NB4 (cell line): ENCODE results near the gene DAB1.

Source experiments
- DNase-seq: peaks from one replicate; pipeline ENCODE4 v3.0.0; 2010; ENCODE audit warnings: low read depth
- H3K4me3 ChIP-seq: one replicate; pipeline ENCODE4 v1.5.1; 2011; ENCODE audit warnings: mild to moderate bottlenecking, low read depth, low read length, moderate library complexity
- MYC ChIP-seq: IDR thresholded peaks from 2 replicates; pipeline ENCODE4 v1.6.1; 2011; ENCODE audit warnings: low read depth, low read length
- POLR2A ChIP-seq: IDR thresholded peaks from 2 replicates; pipeline ENCODE4 v1.6.1; 2011; ENCODE audit warnings: mild to moderate bottlenecking; ENCODE audit not compliant: insufficient read length; ENCODE audit errors: extremely low read depth
- TF ChIP-seq, protein P1 (sequence below): IDR thresholded peaks from 2 replicates; pipeline ENCODE4 v1.6.1; 2011; ENCODE audit warnings: low read depth, low read length
- TF ChIP-seq, protein P2 (sequence below): IDR thresholded peaks from one replicate; pipeline ENCODE4 v1.5.1; 2012; ENCODE audit warnings: low read depth, low read length

The DAB1 gene

DNA sequence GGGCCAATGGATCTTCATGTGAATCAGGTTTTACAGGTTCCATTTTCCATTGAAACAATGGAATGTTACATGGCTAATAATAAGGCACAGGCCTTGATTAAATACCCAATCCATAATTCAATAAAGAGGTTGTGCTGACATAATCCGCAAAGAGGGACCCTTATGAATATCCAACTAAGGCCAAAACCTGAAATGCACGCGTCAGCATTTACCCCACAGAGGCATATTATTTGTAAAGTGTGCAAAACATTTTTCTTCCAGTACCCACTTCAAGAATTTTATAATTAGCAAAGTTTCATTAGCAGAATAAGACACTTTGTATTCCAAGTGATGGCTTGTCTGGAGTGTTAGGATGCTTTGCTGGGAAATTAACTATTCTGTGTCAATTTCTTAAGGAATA lies 237.4 kb downstream of the DAB1 start:
- H3K4me3 ChIP-seq: no peak overlapping the region
- no peak for DNase-seq
- TF ChIP-seq, protein P1, sequence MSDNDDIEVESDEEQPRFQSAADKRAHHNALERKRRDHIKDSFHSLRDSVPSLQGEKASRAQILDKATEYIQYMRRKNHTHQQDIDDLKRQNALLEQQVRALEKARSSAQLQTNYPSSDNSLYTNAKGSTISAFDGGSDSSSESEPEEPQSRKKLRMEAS: no peak
- TF ChIP-seq MYC (no peak), POLR2A (no peak)
- TF ChIP-seq, protein P2, sequence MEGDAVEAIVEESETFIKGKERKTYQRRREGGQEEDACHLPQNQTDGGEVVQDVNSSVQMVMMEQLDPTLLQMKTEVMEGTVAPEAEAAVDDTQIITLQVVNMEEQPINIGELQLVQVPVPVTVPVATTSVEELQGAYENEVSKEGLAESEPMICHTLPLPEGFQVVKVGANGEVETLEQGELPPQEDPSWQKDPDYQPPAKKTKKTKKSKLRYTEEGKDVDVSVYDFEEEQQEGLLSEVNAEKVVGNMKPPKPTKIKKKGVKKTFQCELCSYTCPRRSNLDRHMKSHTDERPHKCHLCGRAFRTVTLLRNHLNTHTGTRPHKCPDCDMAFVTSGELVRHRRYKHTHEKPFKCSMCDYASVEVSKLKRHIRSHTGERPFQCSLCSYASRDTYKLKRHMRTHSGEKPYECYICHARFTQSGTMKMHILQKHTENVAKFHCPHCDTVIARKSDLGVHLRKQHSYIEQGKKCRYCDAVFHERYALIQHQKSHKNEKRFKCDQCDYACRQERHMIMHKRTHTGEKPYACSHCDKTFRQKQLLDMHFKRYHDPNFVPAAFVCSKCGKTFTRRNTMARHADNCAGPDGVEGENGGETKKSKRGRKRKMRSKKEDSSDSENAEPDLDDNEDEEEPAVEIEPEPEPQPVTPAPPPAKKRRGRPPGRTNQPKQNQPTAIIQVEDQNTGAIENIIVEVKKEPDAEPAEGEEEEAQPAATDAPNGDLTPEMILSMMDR: no peak

DNA sequence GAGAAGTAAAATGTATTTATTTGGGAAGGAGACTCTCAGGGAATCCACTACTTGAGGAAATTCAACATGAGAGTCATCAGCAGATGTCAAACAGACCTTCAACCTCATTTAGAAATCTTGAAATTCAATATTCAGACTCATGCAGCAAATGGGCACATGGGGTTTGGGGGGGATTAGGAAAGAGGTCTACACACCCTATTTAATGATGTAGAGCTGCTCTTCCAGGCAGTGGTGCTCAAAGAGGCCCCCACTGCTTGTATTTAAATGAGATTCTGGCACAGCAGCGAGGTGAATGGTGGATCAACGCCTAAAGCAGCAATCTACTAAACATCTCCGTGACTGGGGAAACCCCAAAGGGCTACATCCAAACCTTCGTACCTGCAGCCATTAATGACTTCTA lies 244.9 kb downstream of the DAB1 start:
- DNase-seq: no peak
- TF ChIP-seq POLR2A (no peak), MYC (no peak)
- TF ChIP-seq, protein P2: no peak
- TF ChIP-seq, protein P1: no peak
- H3K4me3 ChIP-seq: no peak overlapping the region

DNA sequence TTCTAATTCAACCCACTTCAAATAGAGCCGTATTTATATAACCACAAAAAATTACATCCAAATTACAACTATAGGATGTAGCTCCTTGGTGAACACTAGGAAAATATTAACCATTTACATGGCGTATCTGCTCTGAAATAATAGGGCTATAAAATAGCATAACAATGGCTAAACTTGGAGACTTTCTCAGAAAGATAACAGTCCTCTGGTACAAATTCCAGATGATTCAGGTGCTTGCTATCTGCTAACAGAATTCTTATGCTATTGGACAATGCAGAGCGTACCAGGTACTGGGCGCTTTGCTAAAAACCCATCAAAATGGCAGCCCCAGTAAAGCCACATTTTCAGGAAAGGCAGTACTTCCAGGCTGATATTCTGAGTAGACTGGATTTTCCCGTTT lies 248.4 kb downstream of the DAB1 start:
- no peak overlapping the region for H3K4me3 ChIP-seq
- TF ChIP-seq, protein P2: no peak
- TF ChIP-seq POLR2A (no peak), MYC (no peak)
- TF ChIP-seq, protein P1: no peak
- DNase-seq: no peak

DNA sequence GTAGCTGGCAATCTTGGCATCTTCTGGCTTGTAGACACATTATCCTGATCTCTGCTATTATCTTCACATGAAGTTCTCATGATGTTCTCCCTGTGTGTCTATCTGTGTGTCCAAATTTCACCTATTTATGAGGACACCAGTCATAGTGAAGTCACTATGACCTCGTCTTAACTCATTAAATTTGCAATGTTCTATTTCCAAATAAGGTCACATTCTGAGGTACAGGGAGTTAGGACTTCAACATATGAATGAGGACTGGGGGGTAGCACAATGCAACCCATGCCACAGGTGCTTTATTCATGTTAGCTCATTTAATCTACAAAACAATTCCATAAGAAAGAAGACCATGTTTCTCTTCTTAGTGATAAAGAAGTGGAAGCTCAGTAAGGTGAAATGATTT lies 251.8 kb downstream of the DAB1 start:
- H3K4me3 ChIP-seq: no peak overlapping the region
- TF ChIP-seq POLR2A (no peak), MYC (no peak)
- TF ChIP-seq, protein P2: no peak
- TF ChIP-seq, protein P1: no peak
- no peak for DNase-seq

DNA sequence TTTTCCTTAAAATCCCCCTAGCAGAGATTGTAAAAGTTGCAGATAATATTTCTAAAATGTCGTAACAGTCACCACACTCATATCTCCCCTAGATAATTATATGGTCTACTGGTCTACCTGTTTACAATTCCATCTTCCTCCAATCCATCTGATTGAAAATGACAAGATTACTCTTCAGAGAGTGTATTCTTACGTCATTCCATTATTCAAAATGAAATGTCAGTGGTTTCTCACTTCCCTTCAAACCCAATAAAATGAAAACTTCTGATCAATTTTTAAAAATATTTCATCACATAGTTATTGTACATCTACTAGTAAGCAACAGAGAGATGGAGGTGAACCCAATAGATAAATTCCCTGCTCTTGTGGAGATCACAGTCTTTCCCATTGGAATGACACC lies 255.9 kb downstream of the DAB1 start:
- no peak overlapping the region for H3K4me3 ChIP-seq
- TF ChIP-seq POLR2A (no peak), MYC (no peak)
- TF ChIP-seq, protein P2: no peak
- TF ChIP-seq, protein P1: no peak
- no peak for DNase-seq

DNA sequence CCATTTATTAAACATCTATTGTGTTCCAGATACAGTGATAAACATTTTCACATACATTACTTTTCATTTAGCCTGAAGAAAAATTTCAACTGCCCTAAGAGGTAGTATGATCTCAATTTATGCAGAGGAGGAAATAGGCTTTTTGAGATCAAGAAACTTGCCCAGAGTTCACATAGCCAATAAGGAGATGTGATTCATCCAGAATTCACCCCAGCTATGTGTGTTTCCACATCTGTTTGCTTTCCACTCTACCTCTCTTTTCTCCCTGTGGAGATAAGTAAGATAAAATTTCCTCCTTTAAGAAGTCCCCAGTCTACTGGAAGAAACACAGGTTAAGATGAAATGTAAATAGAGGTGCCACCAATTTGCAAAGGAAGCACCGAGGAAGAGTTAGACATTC lies 258.3 kb downstream of the DAB1 start:
- TF ChIP-seq, protein P1: no peak
- TF ChIP-seq POLR2A (no peak), MYC (no peak)
- TF ChIP-seq, protein P2: no peak
- H3K4me3 ChIP-seq: no peak overlapping the region
- no peak for DNase-seq
